ENCODE data around the gene NCOA7.
"Not testable (repeated sequence)": the region's sequence is repeated elsewhere in the genome, so short reads cannot be mapped to it uniquely, and the experiment has no call there.

The NCOA7 gene

DNA sequence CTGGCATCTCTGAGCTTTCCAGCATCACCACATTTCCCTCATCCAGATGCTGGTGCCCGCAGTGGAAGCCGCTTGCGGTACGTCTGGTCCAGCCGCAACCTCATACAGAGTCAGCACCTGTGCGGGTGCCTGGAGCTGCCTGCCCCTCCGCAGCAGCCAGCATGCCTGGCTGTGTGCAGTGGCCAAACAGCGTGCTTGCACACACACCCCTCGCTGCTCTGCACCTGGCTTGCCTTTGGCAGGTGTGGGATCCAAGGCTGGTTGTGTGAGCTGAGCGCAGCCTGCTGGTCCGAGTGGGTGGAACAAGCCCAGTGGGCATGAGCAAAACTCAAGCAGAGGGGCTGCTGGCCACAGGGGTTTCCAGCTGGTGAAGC is 162.7 kb downstream of the NCOA7 start:
- no peak for DNase-seq

DNA sequence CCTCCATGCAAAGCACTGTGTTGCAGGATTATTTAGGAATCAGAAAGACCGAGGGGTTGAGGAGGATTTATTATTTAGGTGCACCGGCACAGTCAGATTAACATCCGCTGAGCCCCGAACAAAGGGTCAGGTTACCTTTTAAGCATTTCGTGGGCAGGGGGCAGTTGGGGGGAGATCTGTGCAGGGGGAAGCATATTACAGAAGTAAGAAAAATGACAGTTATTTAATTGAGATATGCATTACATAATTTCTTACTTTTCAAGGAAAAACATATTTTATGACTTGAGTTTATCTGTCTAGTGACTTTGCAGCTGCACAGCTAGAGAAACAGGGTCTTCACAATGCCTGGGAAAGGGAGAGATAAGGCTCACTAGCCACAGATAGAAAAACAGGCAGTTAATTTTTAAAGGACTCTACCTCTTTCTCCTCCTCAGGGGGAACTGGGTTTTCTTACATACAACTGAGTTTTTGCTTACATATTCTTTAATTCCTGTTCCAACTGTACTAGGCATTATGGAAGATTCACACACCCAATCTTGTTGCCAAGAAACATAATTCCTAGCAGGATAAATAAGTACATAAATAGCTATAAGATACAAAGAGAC is 164.1 kb downstream of the NCOA7 start:
- DNase-seq: no peak

- no peak for DNase-seq
Measured at GRCh38 chr6:125955973-125956372, 165.2 kb downstream of the NCOA7 start.

DNA sequence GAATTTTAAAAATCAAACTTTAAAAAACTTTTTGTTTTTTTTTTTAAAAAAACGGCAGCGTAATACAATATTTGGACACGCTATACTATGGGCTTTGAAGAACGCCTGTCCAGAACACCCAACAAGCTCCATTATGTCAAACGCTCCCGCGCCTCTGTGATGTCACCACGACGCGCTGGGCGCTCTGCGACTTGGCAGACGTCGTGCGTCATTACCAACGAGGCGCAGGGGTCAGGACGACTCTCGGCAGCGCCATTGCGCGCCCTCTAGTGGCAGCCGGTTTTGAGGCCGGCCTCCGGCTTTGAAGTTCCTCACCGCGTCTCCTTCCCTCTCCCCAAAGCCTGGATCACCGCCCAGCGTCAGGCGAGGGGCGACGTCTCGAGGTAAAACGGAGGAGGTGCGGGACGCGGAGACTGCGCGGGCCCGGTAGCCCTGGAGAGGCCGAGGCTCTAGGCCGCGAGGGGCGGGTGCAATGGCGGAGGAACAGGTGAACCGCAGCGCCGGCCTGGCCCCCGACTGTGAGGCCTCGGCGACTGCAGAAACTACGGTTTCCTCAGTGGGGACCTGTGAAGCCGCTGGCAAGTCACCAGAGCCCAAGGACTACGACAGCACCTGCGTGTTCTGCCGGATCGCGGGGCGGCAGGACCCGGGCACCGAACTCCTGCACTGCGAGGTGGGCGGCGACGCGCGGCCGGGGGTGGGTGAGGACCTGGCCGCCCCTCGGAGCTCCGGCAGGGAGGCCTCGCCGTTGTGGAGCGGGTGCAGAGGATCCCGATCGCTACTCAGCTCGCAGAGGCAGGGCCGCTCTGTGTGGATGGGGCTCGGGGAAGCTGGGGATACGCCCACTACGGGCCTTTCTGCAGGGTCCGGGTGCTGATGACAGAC is 166.0 kb downstream of the NCOA7 start, which contains the start of gene HINT3:
Gene HINT3 (plus strand): TSS at position 265 of the 885 bp plus-strand sequence. CDS start 208 bp downstream, at position 473.
- DNase-seq: peak; percentile 93

GRCh38 chr6:125957391-125957693 is 166.6 kb downstream of the NCOA7 start:
- no peak for DNase-seq

DNA sequence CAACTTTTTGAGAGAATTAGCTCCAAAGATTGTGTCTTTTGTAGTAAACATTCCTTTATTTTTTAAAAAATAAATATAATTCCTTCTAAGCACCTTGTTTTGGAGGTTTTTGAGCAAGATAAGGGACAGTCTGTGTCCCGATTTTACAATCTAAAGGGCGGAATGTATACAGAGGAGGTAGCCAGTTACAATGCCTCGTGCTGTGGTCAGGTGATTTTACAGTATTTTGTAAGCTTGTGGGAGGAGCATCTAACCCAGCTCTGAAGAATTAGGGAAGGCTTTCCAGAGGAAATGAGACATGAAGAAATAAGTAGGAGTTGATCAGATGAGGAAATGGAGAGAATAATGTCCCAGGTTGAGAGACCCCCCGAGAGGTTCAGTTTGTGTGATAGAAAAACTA is 167.1 kb downstream of the NCOA7 start:
- DNase-seq: no peak

DNA sequence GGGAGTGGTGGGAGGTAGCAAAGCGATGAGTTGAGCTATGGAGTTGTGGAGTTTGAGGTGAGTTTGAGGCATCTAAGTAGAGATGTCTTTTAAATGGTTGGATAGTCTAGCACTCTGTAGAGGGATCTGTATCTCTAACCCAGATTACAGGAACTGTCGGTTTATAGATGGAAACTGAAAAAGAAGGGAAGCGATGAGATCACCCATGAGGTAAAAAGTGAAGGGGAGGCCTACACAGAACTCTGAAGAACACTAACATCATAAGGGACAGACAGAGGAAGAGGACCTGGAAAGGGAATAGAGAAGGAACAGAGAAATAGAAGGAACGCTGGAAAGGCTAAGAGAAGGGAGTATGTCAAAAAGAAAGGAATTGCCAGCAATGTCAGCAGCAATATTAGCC is 168.3 kb downstream of the NCOA7 start:
- no peak for DNase-seq

GRCh38 chr6:125961117-125961516 is 170.4 kb downstream of the NCOA7 start:
- DNase-seq: no peak

- DNase-seq: no peak
Measured at GRCh38 chr6:125962900-125963497, 172.2 kb downstream of the NCOA7 start.

GRCh38 chr6:125963817-125964216 is 173.1 kb downstream of the NCOA7 start:
- DNase-seq: no peak

DNA sequence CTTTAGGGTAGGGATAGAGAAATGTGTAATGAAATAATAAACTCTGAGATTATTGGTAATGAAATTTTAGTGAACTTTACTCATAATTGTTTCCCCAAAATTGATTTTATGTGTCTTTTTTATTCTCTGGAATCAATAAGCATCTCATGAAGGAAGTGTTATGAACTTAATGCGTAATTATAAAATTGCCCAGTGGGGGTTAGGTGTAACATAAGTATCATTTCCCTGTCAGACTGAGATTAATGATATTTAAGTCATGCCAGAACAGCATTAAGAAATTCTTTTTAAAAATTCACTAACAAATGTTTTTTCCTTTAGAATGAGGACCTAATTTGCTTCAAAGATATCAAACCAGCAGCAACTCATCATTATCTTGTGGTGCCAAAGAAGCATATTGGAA is 175.8 kb downstream of the NCOA7 start:
- no peak for DNase-seq

- no peak for DNase-seq
Measured at GRCh38 chr6:125968493-125968892, 177.7 kb downstream of the NCOA7 start.

DNA sequence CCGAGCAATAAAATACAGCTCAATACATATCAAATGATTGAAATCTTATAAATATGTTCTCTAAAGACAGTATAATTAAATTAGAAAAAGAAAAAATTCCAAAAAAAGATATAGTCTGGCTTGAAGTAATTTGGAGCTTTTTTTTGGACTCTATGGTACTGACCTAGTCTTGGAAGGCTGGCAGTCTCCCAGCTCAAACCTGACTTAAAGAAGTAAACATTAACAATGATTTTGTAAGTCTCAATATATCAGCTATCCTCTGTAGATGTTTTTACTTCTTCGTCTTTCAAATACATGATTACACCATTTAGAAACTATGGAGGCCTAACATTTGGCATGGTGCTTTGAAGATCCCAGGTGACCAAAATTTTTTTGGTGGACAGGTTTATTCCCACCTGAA is 180.0 kb downstream of the NCOA7 start:
- no peak for DNase-seq

- DNase-seq: not testable (repeated sequence)
Measured at GRCh38 chr6:125972478-125972877, 181.7 kb downstream of the NCOA7 start.

GRCh38 chr6:125974214-125974866 is 183.6 kb downstream of the NCOA7 start:
- no peak for DNase-seq

DNA sequence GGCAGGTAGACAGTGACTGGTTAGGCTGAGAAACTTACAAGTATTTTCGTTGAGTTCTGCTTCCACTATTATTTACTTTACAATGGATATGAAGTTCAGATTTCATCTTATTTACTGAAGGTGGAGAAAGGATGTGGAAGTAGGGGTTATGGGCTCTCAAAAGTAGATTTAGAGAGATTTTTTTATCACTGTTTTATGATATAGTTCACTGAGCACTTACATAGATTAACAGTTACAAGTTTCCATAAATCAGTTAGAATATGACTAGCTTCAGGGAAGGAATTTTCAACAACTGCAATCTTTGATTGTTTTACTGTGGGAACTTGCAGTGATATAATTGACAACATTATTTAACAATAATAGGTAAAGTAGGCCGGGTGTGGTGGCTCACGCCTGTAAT is 188.3 kb downstream of the NCOA7 start:
- no peak for DNase-seq
